AG04450 (cell line): ENCODE measurements around the gene THADA. TPM values are rescaled to one million over a fixed set of nuclear protein-coding genes. Genes with fewer than 3 reads are reported as not detected.

Source experiments
- CTCF ChIA-PET: fragments of 300-600, 350-600 bp; formaldehyde crosslinking; extraction: SDS; loops from one replicate; lab custom pipeline; 2022; ENCODE audit warnings: antibody characterized with exemption, inconsistent platforms; lab: Charles Lee
- POLR2A ChIA-PET: fragments of 350-600 bp; formaldehyde crosslinking; extraction: SDS; loops from one replicate; lab custom pipeline; 2021; ENCODE audit warnings: antibody characterized with exemption, inconsistent platforms; lab: Yijun Ruan, JAX
- DNase-seq: peaks from one replicate; pipeline ENCODE4 v3.0.0-alpha.2; 2011; ENCODE audit warnings: low read depth, low spot score
- H3K27ac ChIP-seq: one replicate; pipeline ENCODE4 v1.5.1; 2012; ENCODE audit warnings: low read depth, low read length, control low read depth
- H3K27me3 ChIP-seq: one replicate; pipeline ENCODE4 v1.6.0; 2012; ENCODE audit warnings: low read length; ENCODE audit not compliant: control insufficient read depth, insufficient read depth
- H3K4me3 ChIP-seq: 2 replicates; pipeline ENCODE4 v1.5.1; 2011; ENCODE audit warnings: mild to moderate bottlenecking, low read depth, low read length, control low read depth
- H3K9me3 ChIP-seq: 2 replicates; pipeline ENCODE4 v1.5.1; 2012; ENCODE audit warnings: low read length; ENCODE audit not compliant: control insufficient read depth, insufficient read depth
- CTCF ChIP-seq: IDR thresholded peaks from 2 replicates; pipeline ENCODE4 v1.5.1; 2011; ENCODE audit warnings: low read depth, low read length, control low read depth, inconsistent platforms
- polyA plus RNA-seq: library from polyadenylated mRNA; depleted of rRNA; stranded (reverse); fragments of >200 nt; gene quantifications from 2 replicates; pipeline ENCODE4 v1.2.3, GENCODE V29; 2011

THADA gene
- polyA plus RNA-seq, 1 experiment, result 15.0 TPM

- ChIA-PET POLR2A (interaction anchor here (0.5 to 0.9 kb wide), 3 partner anchors 41 to 133 kb away, joined by 3 to 6 read pairs (median 3); no protein-coding TSS in a partner anchor), CTCF (interaction anchor here (2.3 kb wide), 1 partner anchor 125 kb away, joined by 8 read pairs; no protein-coding TSS in a partner anchor)
- Histone ChIP-seq H3K9me3 (no peaks in the 10 kb centered on the region), H3K27ac (no peak overlapping the region), H3K27me3 (no peaks in the 10 kb centered on the region), H3K4me3 (no peak overlapping the region)
- no peak for TF ChIP-seq CTCF
- DNase-seq, result no peak
These were observed 237.2 kb downstream of the THADA start for GRCh38 chr2:43358410-43359201.

GRCh38 chr2:43356774-43357173 is 239.1 kb downstream of the THADA start:
- ChIA-PET POLR2A (interaction anchor here (0.5 to 1.2 kb wide), 2 partner anchors 44 to 184 kb away, joined by 3 to 4 read pairs; no protein-coding TSS in a partner anchor), CTCF (interaction anchor here (2.3 kb wide), 1 partner anchor 127 kb away, joined by 8 read pairs; no protein-coding TSS in a partner anchor)
- DNase-seq, result no peak
- no peaks in the 10 kb centered on the region for H3K9me3 ChIP-seq
- no peaks in the 10 kb centered on the region for H3K27me3 ChIP-seq
- no peak overlapping the region for H3K27ac ChIP-seq
- TF ChIP-seq CTCF, result no peak
- H3K4me3 ChIP-seq, result no peak overlapping the region

- Histone ChIP-seq H3K4me3 (no peak overlapping the region), H3K9me3 (no peaks in the 10 kb centered on the region), H3K27me3 (no peaks in the 10 kb centered on the region), H3K27ac (no peak overlapping the region)
- POLR2A ChIA-PET, result no interaction called here
- no peak for TF ChIP-seq CTCF
- CTCF ChIA-PET, result interaction anchor here (0.7 to 1.0 kb wide), 2 partner anchors 43 to 126 kb away, joined by 3 to 5 read pairs; no protein-coding TSS in a partner anchor
- no peak for DNase-seq
These were observed 240.4 kb downstream of the THADA start for GRCh38 chr2:43355399-43355798.

- Histone ChIP-seq H3K4me3 (no peak overlapping the region), H3K27me3 (no peaks in the 10 kb centered on the region), H3K27ac (peak overlapping the region; percentile 86), H3K9me3 (no peaks in the 10 kb centered on the region)
- peak; percentile 81 for DNase-seq
- ChIA-PET CTCF (interaction anchor here (0.7 to 1.6 kb wide), 3 partner anchors 48 to 134 kb away, joined by 3 to 5 read pairs (median 3); no protein-coding TSS in a partner anchor), POLR2A (interaction anchor here (2.0 kb wide), 1 partner anchor 123 kb away, joined by 9 read pairs; the partner anchor contains the start of gene ZFP36L2)
- TF ChIP-seq CTCF, result no peak
These were observed 245.9 kb downstream of the THADA start for GRCh38 chr2:43349904-43350303.
